GM21528 (cell line): ENCODE data around the gene LCE2D.
"Not testable (repeated sequence)": the region's sequence is repeated elsewhere in the genome, so short reads cannot be mapped to it uniquely, and the experiment has no call there.

ENCODE experiments used
- ATAC-seq: cut with Tn5 transposase; IDR thresholded peaks from one replicate; pipeline ENCODE4 v1.9.1; 2021; ENCODE audit warnings: mild to moderate bottlenecking, moderate library complexity; ENCODE audit not compliant: unreplicated experiment, low FRiP score

Gene LCE2D

DNA sequence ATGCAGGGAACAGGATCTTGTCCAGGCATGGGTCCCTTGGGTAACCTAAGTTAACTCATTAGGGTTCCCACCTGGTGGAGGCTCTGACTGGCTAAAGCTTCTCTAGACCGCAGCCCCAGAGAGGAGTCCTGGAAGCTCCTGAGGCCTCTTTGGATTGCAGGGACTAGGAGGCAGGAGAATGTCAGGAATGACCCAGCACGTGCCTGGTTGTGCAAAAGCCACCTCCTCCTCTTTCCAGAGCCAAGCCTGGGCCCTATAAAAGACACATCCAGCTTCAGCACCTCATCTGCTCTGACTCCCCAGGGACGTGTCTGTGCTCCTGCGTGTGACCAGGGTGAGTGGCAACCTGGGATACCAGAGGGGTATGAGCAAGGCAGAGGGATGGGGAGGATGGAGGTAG lies 22.6 kb downstream of the LCE2D start, which contains the start of gene LCE2B:
TSS of gene LCE2B (plus strand) at position 301 of the 400 bp plus-strand sequence. CDS start 721 bp downstream, outside the sequence.
- not testable (repeated sequence) for ATAC-seq

DNA sequence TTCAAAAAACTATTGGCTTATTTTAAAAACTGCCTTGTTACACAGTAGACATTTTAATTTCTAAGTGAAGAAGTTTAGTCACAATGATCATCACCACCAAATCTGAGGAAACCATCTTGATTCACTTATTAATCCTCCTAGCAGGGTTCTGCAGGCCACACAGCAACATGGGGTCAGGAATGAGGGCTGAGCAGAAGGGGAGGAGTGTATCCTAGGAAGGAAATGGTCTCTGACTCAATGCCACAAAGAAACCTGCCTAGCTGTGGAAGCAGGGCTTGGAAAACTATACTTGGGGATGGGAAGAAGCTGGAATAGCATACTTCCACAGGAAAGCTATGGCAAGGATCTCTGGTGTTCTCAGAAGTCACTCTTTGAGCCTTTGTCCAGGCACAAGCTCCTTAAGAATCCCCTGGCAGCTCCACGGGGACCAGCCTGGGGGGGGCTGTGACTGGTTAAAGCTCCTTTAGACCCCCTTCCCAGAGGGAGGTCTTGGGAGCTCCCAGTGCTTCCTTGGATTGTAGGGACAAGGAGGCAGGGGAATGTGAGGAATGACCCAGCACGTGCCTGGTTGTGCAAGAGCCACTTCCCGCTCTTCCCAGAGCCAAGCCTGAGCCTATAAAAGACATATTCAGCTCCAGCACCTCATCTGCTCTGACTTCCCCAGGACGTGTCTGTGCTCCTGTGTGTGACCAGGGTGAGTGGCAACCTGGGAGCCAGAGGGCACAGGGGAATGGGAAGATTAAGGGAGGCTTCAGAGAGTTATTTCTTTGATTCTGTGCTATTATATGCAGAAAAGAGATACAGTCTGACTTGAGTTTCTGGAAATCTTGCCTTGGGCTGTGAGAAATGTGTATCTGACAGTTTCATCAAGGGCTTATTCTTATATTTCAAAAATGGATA lies 34.8 kb downstream of the LCE2D start, which contains the start of gene LCE2A:
TSS of gene LCE2A (plus strand) at position 645 of the 900 bp plus-strand sequence. CDS start 557 bp downstream, outside the sequence.
- no peak for ATAC-seq

DNA sequence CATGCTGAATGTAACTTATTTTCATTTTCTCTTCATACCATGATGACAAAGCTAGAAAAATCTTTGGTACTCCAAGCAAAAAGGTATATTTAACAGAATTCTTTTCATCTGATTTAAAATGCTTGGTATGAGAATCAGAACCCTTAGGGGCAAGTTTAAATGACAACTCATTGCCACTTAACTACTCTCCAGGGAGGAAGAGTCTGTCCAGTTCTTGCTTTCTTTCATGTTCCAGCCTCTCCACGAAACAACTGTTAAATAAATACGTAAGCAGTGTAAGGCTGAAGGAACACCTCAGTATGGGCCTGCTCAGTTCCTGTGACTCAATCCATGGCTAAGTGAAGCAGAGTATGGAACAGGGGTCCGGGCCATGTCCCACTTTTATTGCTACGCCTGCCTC lies 36.6 kb downstream of the LCE2D start:
- no peak for ATAC-seq

DNA sequence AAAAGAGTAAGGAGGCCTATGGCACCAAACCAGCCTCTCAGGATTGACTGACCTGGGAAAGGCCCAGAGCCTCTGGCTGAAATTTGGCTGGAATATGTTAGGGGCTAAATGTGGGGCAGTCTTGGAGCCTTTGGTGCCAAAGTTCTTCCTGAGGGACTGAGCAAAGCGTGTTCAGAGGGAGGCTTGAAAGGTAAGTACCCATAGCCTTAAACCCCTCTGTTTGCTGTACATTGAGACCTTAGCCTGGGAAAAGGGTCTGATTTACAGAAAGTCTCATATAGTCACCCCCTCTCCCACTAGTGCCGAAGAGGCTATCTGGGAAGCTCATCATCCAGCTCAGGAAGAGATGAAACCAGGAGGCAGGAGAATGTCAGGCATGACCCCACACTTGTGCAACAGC lies 44.7 kb downstream of the LCE2D start, which contains the start of gene LCE4A:
TSS of gene LCE4A (plus strand) at position 301 of the 400 bp plus-strand sequence. CDS start 916 bp downstream, outside the sequence.
- ATAC-seq = no peak
